Type B pancreatic cell (in vitro differentiated cells): ENCODE data around the gene SPG7. TPM values are rescaled to one million over a fixed set of nuclear protein-coding genes. Genes with fewer than 3 reads are reported as not detected.

Experiments used
- DNase-seq: peaks from one replicate; pipeline ENCODE4 v3.0.0; 2021; ENCODE audit warnings: mixed read lengths; ENCODE audit not compliant: unreplicated experiment; ENCODE audit errors: extremely low spot score
- H3K27ac Mint-ChIP-seq: 2 replicates; pipeline ENCODE4 v1.8.0; 2021; ENCODE audit warnings: mild to moderate bottlenecking, mixed read lengths
- H3K27me3 Mint-ChIP-seq: 2 replicates; pipeline ENCODE4 v1.8.0; 2021; ENCODE audit warnings: mixed read lengths
- H3K36me3 Mint-ChIP-seq: 2 replicates; pipeline ENCODE4 v1.8.0; 2021; ENCODE audit warnings: mixed read lengths
- H3K4me1 Mint-ChIP-seq: one replicate; pipeline ENCODE4 v1.8.0; 2021; ENCODE audit warnings: mixed read lengths; ENCODE audit not compliant: unreplicated experiment
- H3K4me3 Mint-ChIP-seq: 2 replicates; pipeline ENCODE4 v1.8.0; 2021; ENCODE audit warnings: mild to moderate bottlenecking, mixed read lengths
- H3K9me3 Mint-ChIP-seq: 2 replicates; pipeline ENCODE4 v1.8.0; 2021; ENCODE audit warnings: mixed read lengths
- CTCF ChIP-seq: fragments of 200-600 bp; sonication (generic); conservative IDR thresholded peaks from 2 replicates; pipeline ENCODE4 v1.5.0; 2021; ENCODE audit warnings: antibody characterized with exemption, mild to moderate bottlenecking
- total RNA-seq: library from RNA; stranded (reverse); gene quantifications from 2 replicates; pipeline ENCODE4 v1.2.1, GENCODE V29; 2021; ENCODE audit warnings: low replicate concordance

SPG7 gene
- total RNA-seq, 1 donor from 2014 or later = 129 TPM

- Mint-ChIP-seq H3K9me3 (no peaks in the 10 kb centered on the region), H3K4me3 (peak overlapping the region; percentile 96), H3K36me3 (peaks cover 6% of the 10 kb centered on the region), H3K27me3 (no peaks in the 10 kb centered on the region), H3K4me1 (peaks cover 34% of the 10 kb centered on the region), H3K27ac (peak overlapping the region; percentile 96)
- DNase-seq = no peak
- TF ChIP-seq CTCF = no peak
Observed at GRCh38 chr16:89491974-89492687, 16.1 kb upstream of the SPG7 start.

DNA sequence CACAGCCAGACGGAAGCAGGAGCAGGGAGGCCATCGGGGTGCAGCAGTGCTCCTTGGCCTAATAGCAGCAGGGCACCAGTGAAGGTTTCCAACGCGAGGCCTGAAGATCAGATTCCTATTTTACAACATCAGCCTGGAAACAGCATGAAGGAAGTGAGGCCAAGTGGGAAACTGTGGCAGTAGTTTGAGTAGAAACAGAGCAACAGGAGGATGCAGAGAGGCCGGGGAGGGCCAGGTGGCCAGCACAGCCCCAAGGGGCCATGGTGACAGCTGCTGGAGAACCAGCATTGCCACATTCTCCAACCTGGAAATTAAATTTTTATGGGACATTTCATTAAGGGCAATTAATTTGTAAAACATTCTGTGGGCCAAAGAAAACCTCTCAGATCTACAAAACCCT lies 14.4 kb upstream of the SPG7 start:
- no peak for DNase-seq
- no peaks in the 10 kb centered on the region for H3K27me3 Mint-ChIP-seq
- H3K4me3 Mint-ChIP-seq = peak overlapping the region; percentile 31
- peaks cover 25% of the 10 kb centered on the region for H3K4me1 Mint-ChIP-seq
- H3K9me3 Mint-ChIP-seq = no peaks in the 10 kb centered on the region
- H3K27ac Mint-ChIP-seq = peak overlapping the region; percentile 36
- H3K36me3 Mint-ChIP-seq = peaks cover 4% of the 10 kb centered on the region
- TF ChIP-seq CTCF = no peak

DNA sequence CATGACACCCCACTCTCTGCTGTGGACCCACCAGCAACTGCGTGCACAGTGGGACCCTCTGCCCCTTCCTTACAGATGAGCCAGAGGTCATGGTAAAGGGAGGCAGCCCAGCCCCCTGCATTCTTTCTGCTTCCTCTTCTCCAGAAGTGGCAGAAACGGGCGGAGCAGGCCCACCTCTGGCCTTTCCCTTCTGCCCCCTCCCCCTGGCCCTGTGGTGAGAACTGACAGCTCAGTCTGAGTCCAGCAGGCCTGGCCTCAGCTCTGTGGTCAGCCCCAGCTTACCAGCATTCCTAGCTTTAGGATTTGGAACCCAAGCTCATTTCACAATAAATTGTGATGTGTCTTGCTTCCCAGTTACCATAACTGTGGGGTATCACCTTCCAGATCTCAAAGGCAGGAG lies 13.1 kb upstream of the SPG7 start:
- Mint-ChIP-seq H3K36me3 (no peaks in the 10 kb centered on the region), H3K4me1 (peaks cover 21% of the 10 kb centered on the region), H3K27ac (no peak overlapping the region), H3K27me3 (no peaks in the 10 kb centered on the region), H3K4me3 (no peak overlapping the region), H3K9me3 (no peaks in the 10 kb centered on the region)
- no peak for TF ChIP-seq CTCF
- DNase-seq = no peak

GRCh38 chr16:89498839-89499238 lies 9.4 kb upstream of the SPG7 start:
- H3K9me3 Mint-ChIP-seq = no peaks in the 10 kb centered on the region
- no peak overlapping the region for H3K27ac Mint-ChIP-seq
- H3K4me1 Mint-ChIP-seq = peaks cover 9% of the 10 kb centered on the region
- no peaks in the 10 kb centered on the region for H3K27me3 Mint-ChIP-seq
- TF ChIP-seq CTCF = no peak
- DNase-seq = no peak
- no peak overlapping the region for H3K4me3 Mint-ChIP-seq
- H3K36me3 Mint-ChIP-seq = no peaks in the 10 kb centered on the region

- Mint-ChIP-seq H3K9me3 (no peaks in the 10 kb centered on the region), H3K36me3 (no peaks in the 10 kb centered on the region), H3K27me3 (no peaks in the 10 kb centered on the region), H3K4me3 (no peak overlapping the region), H3K4me1 (peaks cover 8% of the 10 kb centered on the region), H3K27ac (no peak overlapping the region)
- TF ChIP-seq CTCF = no peak
- DNase-seq = no peak
Observed at GRCh38 chr16:89499767-89500166, 8.4 kb upstream of the SPG7 start.
